Astrocyte of the cerebellum (primary cell): ENCODE measurements around the gene NR2C1.

ENCODE experiments used
- DNase-seq: peaks from one replicate; pipeline ENCODE4 v3.0.0-alpha.2; 2011; ENCODE audit warnings: low read depth
- H3K4me3 ChIP-seq: 2 replicates; pipeline ENCODE4 v1.5.1; 2011; ENCODE audit warnings: mild to moderate bottlenecking, low read depth, low read length, moderate library complexity
- CTCF ChIP-seq: IDR thresholded peaks from 2 replicates; pipeline ENCODE4 v1.5.1; 2012; ENCODE audit warnings: low read length, low read depth, moderate library complexity, mild to moderate bottlenecking; ENCODE audit errors: missing control alignments
- in situ Hi-C: cut with HindIII; loops from 2 replicates; pipeline ENCODE4 v1.10.0; 2017; ENCODE audit warnings: low sequenced_read_pairs

Gene NR2C1

GRCh38 chr12:95051241-95051640 lies 22.2 kb downstream of the NR2C1 start:
- no peak for TF ChIP-seq CTCF
- in situ Hi-C loops, result no loop called here

GRCh38 chr12:95037906-95038305 lies 35.5 kb downstream of the NR2C1 start:
- DNase-seq, result no peak
- in situ Hi-C loops, result no loop called here
- no peak for TF ChIP-seq CTCF
- no peak overlapping the region for H3K4me3 ChIP-seq

More at GRCh38 chr12:95051241-95051640, 22.2 kb downstream of the NR2C1 start:
- no peak overlapping the region for H3K4me3 ChIP-seq
- DNase-seq, result no peak

GRCh38 chr12:95034750-95035149 lies 38.7 kb downstream of the NR2C1 start:
- in situ Hi-C loops, result no loop called here
- no peak for DNase-seq
- no peak overlapping the region for H3K4me3 ChIP-seq
- no peak for TF ChIP-seq CTCF

- in situ Hi-C loops, result no loop called here
- H3K4me3 ChIP-seq, result no peak overlapping the region
- DNase-seq, result no peak
- no peak for TF ChIP-seq CTCF
Observed at GRCh38 chr12:95022477-95022876, 50.9 kb downstream of the NR2C1 start.

- H3K4me3 ChIP-seq, result no peak overlapping the region
Observed at GRCh38 chr12:95017482-95017881, 55.9 kb downstream of the NR2C1 start.

GRCh38 chr12:95016120-95016519 lies 57.3 kb downstream of the NR2C1 start:
- no peak overlapping the region for H3K4me3 ChIP-seq
- in situ Hi-C loops, result loop anchor here (5.0 kb wide), 1 partner anchor 46 kb away; no protein-coding TSS in a partner anchor

More at GRCh38 chr12:95017482-95017881, 55.9 kb downstream of the NR2C1 start:
- no peak for TF ChIP-seq CTCF
- in situ Hi-C loops, result loop anchor here (5.0 kb wide), 1 partner anchor 45 kb away; no protein-coding TSS in a partner anchor
- no peak for DNase-seq

More at GRCh38 chr12:95016120-95016519, 57.3 kb downstream of the NR2C1 start:
- TF ChIP-seq CTCF, result no peak
- no peak for DNase-seq
